Measurements from ENCODE around the gene KIF26A. TPM values are rescaled to one million over a fixed set of nuclear protein-coding genes. Genes with fewer than 3 reads are reported as not detected.
"Not testable (repeated sequence)": the region's sequence is repeated elsewhere in the genome, so short reads cannot be mapped to it uniquely, and the experiment has no call there.

KIF26A gene
- total RNA-seq, 2 donors from 2014 or later, result 5.0 to 6.9 TPM

DNA sequence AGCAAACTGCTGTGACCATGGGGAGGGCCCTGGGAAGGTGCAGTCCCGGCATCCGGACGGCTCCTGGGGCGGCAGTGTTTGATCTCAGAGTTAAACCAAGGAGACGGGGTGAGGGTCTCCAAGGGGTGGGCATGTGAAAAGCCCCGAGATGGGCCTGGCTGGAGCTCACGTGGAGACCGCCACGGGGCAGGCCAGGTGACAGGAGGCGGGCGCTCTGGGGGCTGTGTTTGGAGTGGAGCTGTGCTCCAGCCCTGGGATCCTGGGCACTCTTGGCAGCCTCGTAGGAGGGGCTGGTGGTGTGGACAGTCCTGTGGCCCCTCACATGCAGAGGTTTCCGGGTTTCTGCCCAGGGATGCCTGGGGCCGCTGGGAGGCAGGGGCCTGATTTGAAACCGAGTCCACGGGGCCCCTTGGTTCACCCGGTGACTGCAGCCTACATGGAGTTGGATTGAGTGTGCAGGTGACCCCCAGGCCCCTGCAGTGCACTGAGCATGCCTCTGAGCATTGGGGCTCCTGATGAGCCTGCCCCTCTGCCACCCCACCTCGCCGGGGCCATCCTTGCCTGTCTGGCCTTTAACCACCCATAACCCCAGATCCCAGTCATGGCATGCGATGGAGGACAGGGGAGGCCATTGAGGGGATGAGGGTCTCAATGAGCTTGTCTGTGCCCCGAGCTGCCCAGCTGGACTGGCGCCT, 8.4 kb downstream of the KIF26A start:
- peak; percentile 76 for DNase-seq (ENCODE audit: low spot score)
- intact Hi-C loops (cut with DNase I), result no loop called here

DNA sequence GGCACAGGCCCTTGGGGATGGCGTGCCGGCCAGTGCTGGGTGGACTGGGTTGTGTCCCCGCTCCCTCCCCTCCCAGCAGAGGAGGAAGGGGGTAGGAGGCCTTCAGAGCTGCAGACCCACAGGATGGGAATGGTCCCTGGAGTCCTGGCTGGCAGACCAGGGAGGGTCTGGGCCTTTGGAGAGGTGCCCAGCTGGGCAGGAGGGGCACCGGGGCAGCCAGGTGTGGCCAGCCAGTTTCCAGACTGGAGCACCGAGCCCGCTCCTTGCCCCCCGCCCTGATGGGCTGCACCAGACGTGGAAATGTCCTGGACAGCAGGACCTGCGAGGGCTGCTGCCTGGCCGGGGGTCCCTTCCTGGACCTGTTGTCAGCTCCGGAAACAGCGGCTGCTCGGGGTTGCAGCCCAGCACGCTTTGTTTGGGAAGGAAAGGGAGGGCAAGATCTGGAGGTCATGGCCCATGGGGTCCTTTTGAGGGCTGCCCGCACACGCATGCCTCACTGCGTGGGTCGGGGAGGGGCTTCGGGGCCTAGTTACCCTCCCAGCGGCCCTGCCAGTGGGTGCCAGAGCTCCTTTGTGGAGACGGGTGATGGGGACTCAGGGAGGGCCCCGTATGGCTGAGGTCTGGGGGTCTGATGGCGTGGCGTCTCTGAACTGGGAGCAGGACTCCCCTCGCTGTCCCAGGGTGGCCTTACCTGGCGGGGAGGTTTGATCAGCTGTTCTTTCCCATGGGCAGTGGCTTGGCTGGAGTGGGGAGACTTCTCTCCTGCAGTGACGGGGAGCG, 9.1 kb downstream of the KIF26A start:
- intact Hi-C loops (cut with DNase I), result no loop called here
- peak; percentile 80 for DNase-seq (ENCODE audit: low spot score)

DNA sequence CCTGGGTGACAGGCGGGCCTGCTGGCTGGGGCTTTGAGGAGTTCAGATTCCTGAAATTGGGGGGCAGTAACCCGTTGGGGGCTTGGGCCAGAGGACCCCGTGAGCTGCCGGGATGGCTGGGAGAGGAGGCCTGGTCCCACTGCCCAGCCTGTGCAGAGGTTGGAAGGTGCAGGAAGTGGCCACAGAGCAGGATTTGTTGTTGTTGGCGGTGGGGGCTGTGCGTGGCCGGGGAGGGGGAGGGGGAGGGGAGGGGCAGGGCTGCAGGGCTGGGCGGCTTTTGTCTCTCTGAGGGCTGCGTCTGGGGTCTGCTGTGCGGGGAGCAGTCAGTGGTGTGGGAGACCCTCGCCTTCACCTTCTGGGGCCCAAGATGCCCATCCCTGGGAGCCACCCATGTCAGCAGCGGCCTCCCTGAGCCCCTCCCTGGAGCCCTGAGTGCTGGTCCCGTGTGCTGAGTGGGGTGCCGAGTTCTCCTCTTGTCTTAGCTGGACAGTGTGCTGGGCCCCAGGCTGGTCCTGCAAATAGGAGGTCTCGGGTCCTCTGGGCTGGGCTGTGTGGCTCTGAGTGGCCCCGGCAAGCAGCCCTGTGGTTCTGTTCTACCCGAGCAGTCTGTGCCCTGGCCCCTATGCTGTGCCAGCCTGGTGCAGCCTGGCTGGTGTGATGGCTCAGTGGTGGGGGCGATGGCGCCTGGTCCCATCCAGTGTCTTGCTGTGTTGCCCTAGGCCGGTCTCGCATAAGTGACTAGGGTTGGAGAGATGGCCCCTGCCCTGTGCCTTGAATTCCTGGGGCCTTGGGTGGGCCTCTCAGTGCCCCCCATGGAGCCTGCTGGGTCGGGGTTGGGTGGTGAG, 10.3 kb downstream of the KIF26A start:
- DNase-seq (ENCODE audit: low spot score), result peak; percentile 48
- intact Hi-C loops (cut with DNase I), result no loop called here

DNA sequence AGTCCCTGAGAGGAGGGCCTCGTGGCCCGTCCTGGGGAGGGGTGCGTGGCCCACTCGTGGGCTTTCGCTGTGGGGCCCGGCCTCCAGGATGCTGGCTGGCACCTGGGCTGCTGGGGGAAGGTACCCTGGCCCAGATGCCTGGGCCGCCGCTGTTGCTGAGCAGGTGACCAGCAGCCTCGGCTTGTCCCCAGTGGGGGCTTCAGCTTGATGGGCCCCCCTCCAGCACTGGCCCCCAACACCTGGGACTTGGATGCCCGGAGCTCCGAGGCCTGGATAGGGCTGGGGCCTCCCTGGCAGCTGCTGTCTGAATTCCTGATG, 10.8 kb downstream of the KIF26A start:
- intact Hi-C loops (cut with DNase I), result no loop called here
- no peak for DNase-seq (ENCODE audit: low spot score)

DNA sequence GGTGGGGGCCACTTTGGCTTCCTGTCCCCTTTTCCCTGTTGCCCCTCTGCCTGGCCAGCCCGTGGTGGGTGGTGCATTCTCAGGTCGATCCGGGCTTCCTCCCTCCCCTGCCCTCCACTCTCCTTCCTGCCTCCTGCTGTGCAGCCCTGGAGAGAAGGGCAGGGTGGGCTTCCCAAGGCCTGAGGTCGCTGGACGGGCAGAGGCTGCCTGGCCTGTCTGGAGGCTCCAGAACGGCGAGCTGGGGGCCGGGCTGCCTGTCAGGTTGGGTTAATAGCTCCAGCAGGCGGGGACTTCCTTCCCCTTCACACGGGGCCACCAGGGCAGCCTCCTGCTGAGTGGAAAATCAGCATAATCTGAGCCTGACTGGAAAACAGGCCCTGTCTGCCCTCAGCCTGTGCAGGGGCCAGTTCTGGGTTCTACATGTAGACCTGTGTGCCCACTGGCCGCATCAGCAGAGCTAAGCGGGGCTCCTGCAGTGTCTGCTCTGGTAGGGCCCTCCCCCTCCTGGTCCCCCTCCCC, 11.3 kb downstream of the KIF26A start:
- intact Hi-C loops (cut with DNase I), result no loop called here

DNA sequence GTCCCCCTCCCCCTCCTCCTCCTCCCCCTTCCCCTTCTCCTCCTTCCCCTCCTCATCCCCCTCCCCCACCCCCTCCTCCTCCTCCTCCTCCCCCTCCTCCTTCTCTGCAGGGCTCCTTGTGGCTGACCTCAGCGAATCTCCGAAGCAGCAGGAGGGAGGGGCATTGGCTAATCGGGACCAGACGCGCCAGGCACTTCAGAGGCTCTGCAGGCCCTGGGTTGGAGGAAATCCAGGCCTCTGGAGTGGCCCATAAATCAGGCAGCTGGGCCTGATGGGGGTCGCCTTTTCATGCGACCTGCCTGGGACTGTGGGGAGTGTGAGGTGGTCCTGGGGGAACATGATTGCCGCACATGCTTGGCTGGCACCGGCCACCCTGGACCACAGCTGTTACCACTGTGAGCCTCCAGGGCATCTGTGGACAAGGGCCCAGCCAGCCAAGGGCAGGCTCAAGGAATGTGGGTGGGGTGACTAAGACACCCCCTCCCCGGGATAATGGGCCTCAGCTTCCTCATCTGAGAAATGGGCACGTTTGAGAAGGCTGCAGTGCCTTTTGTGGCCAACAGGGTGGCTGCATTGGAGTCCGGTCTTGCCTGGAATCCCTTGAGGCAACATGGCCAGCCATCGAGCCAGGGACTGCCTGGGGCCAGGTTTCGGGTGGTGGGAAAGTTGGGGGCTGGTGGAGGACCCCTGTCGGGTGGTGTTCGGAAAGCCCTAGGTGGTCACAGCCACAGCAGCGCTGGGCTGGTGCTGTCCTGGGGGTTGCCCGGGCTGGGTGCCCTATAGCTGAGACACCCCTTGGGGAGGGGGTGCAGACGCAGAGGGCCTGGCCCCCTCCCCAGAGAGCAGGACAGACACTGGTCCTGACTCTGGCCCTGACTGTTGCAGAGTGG, 12.0 kb downstream of the KIF26A start:
- DNase-seq (ENCODE audit: low spot score), result no peak

More for the DNA sequence above, 11.3 kb downstream of the KIF26A start:
- no peak for DNase-seq (ENCODE audit: low spot score)

DNA sequence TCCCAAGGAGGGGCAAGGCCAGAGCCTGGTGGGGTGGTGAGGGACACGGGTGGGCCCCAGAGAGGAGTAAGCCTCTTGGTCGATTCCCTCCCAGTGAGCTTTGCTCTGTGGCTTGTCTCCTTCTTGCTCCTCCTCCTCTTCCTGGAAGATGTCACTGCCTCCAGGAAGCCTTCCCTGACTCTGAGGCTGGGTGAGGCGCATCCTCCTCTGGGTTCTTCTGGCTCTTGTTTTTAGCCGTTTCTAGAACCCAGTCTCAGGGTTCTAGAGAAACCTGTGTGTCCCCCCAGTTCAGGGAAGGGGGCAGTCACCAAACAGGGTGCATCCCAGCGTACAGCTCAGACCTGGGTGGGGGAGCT, 12.6 kb downstream of the KIF26A start:
- DNase-seq (ENCODE audit: low spot score), result no peak
- intact Hi-C loops (cut with DNase I), result no loop called here

More for the DNA sequence above, 12.0 kb downstream of the KIF26A start:
- intact Hi-C loops (cut with DNase I), result no loop called here

DNA sequence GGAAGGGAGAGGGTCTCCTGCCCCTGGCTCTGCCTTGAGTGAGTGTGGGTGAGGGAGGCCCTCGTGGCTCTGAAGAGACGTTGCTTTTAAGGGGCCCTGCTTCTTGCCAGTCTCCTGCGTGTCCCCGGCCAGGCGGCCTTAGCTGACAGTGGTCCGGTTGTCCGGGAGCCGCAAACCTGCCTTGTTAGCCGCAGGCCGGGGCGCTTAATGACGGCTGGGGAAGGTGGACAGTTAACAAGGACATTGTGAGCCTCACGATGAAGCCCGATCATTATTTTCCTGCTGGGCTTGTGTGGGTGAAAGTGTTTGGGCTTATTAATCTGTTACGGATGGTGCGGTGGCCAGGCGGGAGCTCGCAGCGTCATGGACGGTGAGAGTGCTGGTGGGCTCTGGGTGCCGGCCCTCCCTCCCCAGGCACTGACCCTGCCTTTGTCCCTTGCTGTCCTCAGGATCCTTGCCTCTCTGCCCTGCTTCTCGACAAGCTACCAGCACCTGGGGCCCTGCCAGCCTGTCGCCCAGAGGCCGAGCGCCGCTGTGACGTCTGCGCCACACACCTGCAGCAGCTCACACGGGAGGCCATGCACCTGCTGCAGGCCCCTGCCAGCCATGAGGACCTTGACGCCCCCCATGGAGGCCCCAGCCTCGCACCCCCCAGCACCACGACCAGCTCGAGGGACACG, 13.3 kb downstream of the KIF26A start:
- intact Hi-C loops (cut with DNase I), result no loop called here

DNA sequence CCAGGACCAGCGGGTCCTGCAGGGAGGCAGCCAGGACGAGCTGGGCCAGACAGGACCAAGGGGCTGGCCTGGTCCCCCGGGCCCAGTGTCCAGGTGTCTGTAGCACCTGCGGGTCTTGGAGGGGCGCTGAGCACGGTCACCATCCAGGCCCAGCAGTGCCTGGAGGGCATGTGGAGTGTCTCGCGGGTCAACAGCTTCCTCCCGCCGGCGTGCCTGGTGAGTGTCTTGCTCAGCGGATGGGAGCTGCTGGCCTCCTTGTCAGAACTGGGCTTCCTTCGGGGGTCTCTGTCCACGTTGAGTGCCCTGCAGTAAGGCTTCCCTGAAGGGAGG, 13.8 kb downstream of the KIF26A start:
- no peak for DNase-seq (ENCODE audit: low spot score)
- intact Hi-C loops (cut with DNase I), result no loop called here

More for the DNA sequence above, 13.3 kb downstream of the KIF26A start:
- no peak for DNase-seq (ENCODE audit: low spot score)

DNA sequence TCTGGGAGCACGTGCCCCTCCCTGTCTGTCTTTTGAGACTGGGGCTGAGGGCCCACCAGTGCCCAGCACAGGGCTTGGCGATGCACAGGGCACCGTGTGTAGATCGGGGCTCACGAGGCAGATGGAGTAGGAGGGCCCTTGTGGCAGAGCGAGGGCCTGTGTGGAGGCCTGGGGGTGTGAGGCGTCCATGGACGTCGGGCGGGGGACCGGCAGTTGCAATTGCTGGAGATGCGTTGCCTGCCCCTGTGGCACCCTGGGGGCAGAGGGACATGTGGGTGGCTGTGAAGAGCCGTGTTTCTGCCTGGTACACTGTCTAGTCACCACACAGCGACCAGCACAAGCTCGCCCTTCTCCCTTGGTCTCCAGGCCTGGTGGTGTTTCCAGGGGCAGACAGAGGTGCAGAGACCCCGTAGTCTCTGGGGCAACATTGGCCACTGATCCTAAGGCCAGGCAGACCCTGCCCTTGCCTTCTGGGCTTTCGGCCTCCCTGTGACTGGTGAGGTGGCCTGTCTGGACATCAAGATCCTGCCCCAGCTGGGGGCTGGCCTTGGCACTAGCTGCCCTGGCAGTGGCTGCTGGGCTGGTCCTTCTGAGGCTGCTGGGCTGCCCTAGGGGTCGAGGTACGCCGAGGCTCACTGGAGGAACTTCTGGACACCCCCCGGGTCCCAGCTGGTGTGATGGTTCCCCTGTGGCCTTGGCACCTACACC, 14.5 kb downstream of the KIF26A start:
- intact Hi-C loops (cut with DNase I), result no loop called here
- DNase-seq (ENCODE audit: low spot score), result no peak

DNA sequence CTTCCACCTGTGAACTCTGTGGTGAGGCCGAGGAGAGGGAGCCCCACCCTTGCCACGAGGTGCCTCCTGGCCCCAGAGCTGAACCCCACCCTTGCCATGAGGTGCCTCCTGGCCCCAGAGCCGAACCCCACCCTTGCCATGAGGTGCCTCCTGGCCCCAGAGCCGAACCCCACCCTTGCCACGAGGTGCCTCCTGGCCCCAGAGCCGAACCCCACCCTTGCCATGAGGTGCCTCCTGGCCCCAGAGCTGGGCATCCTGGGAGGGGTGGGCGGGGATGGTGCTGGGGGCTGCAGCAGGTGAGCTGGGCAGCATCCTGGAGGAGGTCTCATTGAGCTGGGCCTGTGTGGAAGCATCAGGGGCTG, 15.0 kb downstream of the KIF26A start:
- DNase-seq (ENCODE audit: low spot score); intact Hi-C loops (cut with DNase I): not testable (repeated sequence)

DNA sequence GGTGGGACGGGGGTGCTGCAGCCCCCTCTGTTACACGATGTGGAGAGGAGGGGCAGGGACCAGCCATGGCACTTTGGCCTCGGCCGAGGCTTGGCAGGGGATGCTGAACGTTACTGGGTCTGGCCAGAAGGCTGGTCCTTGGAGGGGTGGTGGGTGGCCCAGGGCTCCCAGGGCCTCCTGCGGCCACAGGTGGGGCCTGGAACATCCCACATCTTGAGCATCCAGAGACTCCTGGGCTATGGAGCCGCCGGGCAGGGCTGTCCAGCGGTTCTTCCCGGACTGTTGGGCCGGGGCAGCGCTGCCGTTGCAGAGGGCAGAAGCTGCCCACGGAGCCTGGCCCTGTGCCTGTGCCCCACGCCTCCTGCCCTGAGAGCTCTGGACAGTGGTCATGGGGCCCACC, 15.9 kb downstream of the KIF26A start:
- intact Hi-C loops (cut with DNase I), result no loop called here

DNA sequence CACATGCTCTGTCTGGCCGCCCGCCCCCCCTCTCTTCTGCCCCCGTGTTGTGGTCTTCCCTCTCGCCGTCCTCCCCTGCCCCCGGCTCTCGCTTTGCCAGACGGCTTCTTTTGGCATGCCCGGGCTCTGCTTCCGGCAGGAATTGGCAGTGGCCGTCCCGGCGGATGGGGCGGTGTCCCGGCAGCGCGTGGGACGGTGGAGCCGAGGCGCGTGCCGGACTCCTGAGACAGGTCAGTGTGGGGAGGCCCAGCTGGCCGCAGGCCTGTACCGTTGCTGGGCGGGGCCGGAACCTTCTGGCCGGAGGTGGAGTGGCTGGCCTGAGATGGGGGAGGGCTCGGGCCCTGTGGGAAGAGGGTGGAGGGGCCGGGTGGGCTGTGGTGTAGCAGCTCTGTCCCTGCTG, 17.1 kb downstream of the KIF26A start:
- no peak for DNase-seq (ENCODE audit: low spot score)
- intact Hi-C loops (cut with DNase I), result no loop called here

More for the DNA sequence above, 15.9 kb downstream of the KIF26A start:
- DNase-seq (ENCODE audit: low spot score), result no peak

DNA sequence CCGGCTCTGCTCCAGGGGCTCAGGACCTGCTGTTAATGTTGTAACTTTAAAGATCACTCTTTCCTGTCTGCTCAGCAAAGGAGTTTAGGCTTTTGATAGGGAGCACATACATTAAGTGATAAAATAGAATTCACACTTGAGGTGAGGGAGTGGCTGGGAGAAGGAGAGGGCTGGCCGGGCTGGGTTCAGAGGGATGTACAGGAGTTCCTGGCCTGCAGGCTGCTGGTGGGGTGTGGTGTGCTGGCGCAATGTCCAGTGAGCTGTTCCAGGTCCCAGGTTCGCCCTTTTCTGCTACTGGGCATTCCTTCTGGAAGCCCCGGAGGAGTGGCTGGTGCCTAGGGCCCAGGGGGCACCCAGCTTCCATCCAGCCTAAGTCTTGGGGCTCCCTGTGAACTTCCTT, 17.8 kb downstream of the KIF26A start:
- intact Hi-C loops (cut with DNase I), result no loop called here
- no peak for DNase-seq (ENCODE audit: low spot score)

DNA sequence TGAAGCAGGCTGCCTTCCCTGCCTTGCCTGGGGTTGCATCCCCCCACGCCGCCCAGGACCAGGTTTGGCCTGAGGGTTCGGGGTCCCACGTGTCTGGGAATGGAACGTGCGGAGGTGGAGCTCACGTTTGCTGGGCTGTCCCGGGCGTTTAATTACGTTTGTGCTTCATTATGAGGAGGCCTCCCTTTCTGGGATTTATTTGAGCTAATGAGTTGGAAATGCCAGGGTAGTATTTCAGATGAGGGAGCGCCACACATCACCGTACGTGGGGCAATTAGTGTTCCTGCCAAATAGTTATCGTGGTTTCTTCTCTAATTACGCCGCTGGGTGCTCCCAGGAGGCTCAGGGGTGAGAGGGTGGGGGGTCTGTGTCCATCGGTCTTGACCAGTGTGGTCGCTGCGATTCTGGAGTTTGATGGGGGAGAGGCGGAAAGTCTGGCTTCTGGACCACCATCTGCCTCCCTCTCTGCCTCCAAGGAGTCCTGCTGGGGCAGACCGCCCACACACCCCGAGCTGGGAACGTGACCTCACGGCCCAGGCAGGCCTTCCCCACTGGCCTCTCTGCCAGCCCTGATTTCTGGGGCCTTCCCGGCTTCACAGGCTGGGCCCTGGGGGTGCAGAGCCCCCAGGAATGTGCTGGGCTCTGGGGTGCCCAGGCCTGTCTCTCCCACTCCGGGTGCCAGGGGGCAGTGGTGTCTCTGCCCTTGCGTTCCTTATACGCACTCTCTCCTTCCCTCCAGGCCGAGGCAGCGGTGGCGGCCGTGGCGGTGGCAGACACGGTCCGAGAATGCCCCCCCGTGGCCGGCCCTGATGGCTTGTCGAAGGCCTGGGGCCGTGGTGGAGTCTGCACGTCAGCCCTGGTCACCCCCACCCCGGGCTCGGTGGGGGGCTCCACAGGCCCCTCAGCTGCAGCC, 18.9 kb downstream of the KIF26A start:
- intact Hi-C loops (cut with DNase I), result no loop called here
- DNase-seq (ENCODE audit: low spot score), result no peak

DNA sequence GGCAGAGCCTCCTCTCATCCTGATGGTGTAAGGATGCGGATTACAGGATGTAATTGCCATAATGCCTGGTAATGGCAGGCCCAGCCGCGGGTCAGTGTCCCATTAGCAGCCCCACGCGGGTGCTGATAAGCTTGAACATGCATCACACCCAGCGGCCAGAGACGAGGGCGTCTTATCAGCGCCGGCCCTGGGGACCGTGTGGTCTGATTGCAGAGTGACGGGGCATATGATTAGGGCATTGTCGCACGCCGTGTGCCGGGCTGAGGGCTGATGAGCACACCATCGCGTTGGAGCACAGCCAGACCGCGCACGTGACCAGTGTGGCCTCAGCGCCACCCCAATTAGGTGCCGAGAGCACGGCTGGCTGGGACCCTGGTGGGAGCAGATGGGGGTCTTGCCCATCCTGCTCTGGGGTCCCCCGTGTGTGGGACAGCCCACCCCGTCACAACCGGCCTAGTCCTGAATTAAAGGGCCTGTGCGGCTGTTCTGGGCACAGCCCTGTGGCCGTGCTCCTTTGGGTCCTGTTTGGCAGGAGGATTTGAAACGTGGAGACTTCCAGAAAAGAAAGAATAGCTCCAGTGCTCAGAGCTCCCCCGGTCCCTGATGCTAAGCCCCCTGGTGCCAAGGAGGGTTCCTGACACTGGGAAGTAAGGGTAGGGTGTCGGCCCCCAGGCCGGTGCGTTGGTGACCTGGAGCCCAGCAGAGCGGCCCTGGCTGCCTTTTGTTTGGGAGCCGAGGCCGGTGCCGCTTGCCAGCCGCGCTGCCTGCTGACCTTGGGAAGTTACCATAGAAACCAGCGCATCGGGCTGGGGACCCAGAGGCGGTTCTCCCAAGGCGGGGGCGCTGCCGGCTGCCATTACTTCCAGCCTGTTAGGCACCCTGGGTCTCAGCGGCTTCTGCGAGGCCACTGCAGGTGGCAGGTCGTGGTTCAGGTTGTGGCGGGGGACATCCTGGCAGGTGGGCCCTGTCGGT, 20.7 kb downstream of the KIF26A start:
- DNase-seq (ENCODE audit: low spot score), result no peak
- intact Hi-C loops (cut with DNase I), result no loop called here
